ENCODE measurements around the gene TENT4B.

Gene TENT4B

DNA sequence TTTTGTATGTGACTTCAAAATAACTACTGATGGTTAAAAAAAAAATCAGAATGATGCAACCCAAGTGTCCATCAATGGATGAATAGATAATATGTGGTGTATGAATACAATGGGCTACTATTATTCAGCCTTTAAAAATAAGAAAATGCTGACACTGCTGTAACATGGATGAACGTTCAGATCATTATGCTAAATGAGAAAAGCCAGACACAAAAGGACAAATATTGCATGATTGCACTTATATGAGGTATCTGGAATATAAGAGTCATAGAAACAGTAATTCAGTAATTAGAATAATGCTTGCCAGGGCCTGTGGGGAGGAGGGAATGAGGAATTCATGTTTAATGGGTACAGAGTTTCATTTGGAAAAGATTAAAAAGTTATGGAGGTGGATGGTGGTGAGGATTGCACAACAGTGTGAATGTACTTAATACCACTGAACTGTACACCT, 25.4 kb downstream of the TENT4B start:
- Histone ChIP-seq H4K8ac (ENCODE audit: low read depth, low read length) (no peak overlapping the region), H3K23ac (ENCODE audit: low read length) (no peak overlapping the region), H2BK15ac (replicated peaks; ENCODE audit: low read depth) (no peak overlapping the region), H3K18ac (ENCODE audit: low read length) (no peak overlapping the region), H4K5ac (ENCODE audit: low read length) (no peak overlapping the region), H3K9ac (ENCODE audit: low read length) (no peak overlapping the region), H3K27ac (ENCODE audit: low read depth, low read length) (no peak overlapping the region), H2BK120ac (ENCODE audit: low read depth, low read length) (no peak overlapping the region), H3K79me1 (ENCODE audit: low read length) (peaks cover 2% of the 10 kb centered on the region), H3K56ac (ENCODE audit: low read length) (no peak overlapping the region), H2BK5ac (ENCODE audit: low read length) (no peak overlapping the region), H3K4ac (ENCODE audit: low read depth, low read length) (no peak overlapping the region), H2AK5ac (ENCODE audit: low read length) (no peak overlapping the region), H3K36me3 (ENCODE audit: control insufficient read depth, insufficient read depth, low read length) (no peaks in the 10 kb centered on the region), H3K4me2 (ENCODE audit: low read length) (no peak overlapping the region), H3K4me1 (ENCODE audit: control insufficient read depth, low read depth, low read length) (no peaks in the 10 kb centered on the region), H3K79me2 (ENCODE audit: control insufficient read depth, insufficient read depth, low read length) (no peaks in the 10 kb centered on the region), H3K27me3 (ENCODE audit: insufficient read depth, low read length, poor library complexity) (no peaks in the 10 kb centered on the region), H3K4me3 (ENCODE audit: low read length) (no peak overlapping the region)
- no CpG with 5 or more reads among the region's 1 CpG for WGBS (ENCODE audit: extremely low coverage, insufficient coverage, low lambda C conversion rate)
- DNase-seq, result no peak

DNA sequence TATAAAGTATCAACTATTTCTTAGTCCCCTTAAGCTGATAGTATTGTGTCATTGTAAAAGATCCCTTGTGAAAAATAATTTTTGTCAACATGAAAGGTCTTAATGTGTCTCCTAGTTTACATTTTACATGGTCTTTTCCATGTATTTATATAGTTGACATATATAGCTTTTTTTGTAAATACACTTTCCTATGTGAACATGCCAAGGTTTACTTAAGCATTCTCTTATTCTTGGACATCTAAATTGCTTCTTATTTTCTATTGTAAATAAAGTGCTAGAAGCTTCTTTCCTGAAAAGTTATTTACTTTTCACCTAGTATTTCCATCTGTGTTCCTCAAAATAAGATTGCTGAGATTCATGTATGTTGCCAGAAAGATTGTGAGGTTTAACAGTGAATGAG, 29.3 kb downstream of the TENT4B start:
- Histone ChIP-seq H3K27ac (ENCODE audit: low read depth, low read length) (no peak overlapping the region), H3K56ac (ENCODE audit: low read length) (no peak overlapping the region), H3K23ac (ENCODE audit: low read length) (no peak overlapping the region), H2BK5ac (ENCODE audit: low read length) (no peak overlapping the region), H3K79me1 (ENCODE audit: low read length) (peaks cover 6% of the 10 kb centered on the region), H3K4me3 (ENCODE audit: low read length) (no peak overlapping the region), H3K79me2 (ENCODE audit: control insufficient read depth, insufficient read depth, low read length) (peaks cover 2% of the 10 kb centered on the region), H3K36me3 (ENCODE audit: control insufficient read depth, insufficient read depth, low read length) (no peaks in the 10 kb centered on the region), H2BK120ac (ENCODE audit: low read depth, low read length) (no peak overlapping the region), H3K18ac (ENCODE audit: low read length) (no peak overlapping the region), H3K9ac (ENCODE audit: low read length) (no peak overlapping the region), H3K4me1 (ENCODE audit: control insufficient read depth, low read depth, low read length) (peaks cover 2% of the 10 kb centered on the region), H3K27me3 (ENCODE audit: insufficient read depth, low read length, poor library complexity) (no peaks in the 10 kb centered on the region), H2BK15ac (replicated peaks; ENCODE audit: low read depth) (no peak overlapping the region), H4K8ac (ENCODE audit: low read depth, low read length) (no peak overlapping the region), H3K4ac (ENCODE audit: low read depth, low read length) (no peak overlapping the region), H4K5ac (ENCODE audit: low read length) (no peak overlapping the region), H3K4me2 (ENCODE audit: low read length) (no peak overlapping the region), H2AK5ac (ENCODE audit: low read length) (no peak overlapping the region)
- DNase-seq, result no peak

DNA sequence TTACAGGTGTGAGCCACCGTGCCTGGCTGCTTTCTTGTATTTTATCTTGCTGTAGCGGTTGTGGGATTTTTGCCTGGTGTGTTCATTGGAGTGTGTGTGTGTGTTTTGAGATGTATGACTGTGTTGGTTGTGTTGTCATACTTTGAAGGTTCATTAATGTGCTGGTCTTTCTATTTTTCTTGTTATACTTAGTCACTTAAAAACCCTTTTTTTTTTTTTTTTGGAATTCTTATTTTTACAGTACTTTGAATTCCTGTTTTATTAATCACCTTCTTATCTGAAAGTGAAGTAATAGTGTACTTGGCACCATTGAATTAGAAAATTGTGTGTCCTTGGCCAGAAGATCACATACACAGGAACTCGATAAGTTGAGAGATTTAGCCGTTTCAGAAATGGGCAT, 30.2 kb downstream of the TENT4B start:
- H3K18ac ChIP-seq (ENCODE audit: low read length), result no peak overlapping the region
- no peak overlapping the region for H4K8ac ChIP-seq (ENCODE audit: low read depth, low read length)
- no peak overlapping the region for H3K4me3 ChIP-seq (ENCODE audit: low read length)
- no peak overlapping the region for H2BK15ac ChIP-seq (replicated peaks; ENCODE audit: low read depth)
- no peak overlapping the region for H2BK5ac ChIP-seq (ENCODE audit: low read length)
- no peak overlapping the region for H4K5ac ChIP-seq (ENCODE audit: low read length)
- H3K56ac ChIP-seq (ENCODE audit: low read length), result no peak overlapping the region
- H3K23ac ChIP-seq (ENCODE audit: low read length), result no peak overlapping the region
- H3K4me1 ChIP-seq (ENCODE audit: control insufficient read depth, low read depth, low read length), result peaks cover 2% of the 10 kb centered on the region
- H3K9ac ChIP-seq (ENCODE audit: low read length), result no peak overlapping the region
- no peak overlapping the region for H3K4me2 ChIP-seq (ENCODE audit: low read length)
- H2BK120ac ChIP-seq (ENCODE audit: low read depth, low read length), result no peak overlapping the region
- WGBS (ENCODE audit: extremely low coverage, insufficient coverage, low lambda C conversion rate), result no CpG with 5 or more reads among the region's 4 CpGs
- H3K27ac ChIP-seq (ENCODE audit: low read depth, low read length), result no peak overlapping the region
- peaks cover 6% of the 10 kb centered on the region for H3K79me1 ChIP-seq (ENCODE audit: low read length)
- no peak overlapping the region for H3K4ac ChIP-seq (ENCODE audit: low read depth, low read length)
- H2AK5ac ChIP-seq (ENCODE audit: low read length), result no peak overlapping the region
- H3K36me3 ChIP-seq (ENCODE audit: control insufficient read depth, insufficient read depth, low read length), result no peaks in the 10 kb centered on the region
- peaks cover 2% of the 10 kb centered on the region for H3K79me2 ChIP-seq (ENCODE audit: control insufficient read depth, insufficient read depth, low read length)
- no peaks in the 10 kb centered on the region for H3K27me3 ChIP-seq (ENCODE audit: insufficient read depth, low read length, poor library complexity)
- no peak for DNase-seq

DNA sequence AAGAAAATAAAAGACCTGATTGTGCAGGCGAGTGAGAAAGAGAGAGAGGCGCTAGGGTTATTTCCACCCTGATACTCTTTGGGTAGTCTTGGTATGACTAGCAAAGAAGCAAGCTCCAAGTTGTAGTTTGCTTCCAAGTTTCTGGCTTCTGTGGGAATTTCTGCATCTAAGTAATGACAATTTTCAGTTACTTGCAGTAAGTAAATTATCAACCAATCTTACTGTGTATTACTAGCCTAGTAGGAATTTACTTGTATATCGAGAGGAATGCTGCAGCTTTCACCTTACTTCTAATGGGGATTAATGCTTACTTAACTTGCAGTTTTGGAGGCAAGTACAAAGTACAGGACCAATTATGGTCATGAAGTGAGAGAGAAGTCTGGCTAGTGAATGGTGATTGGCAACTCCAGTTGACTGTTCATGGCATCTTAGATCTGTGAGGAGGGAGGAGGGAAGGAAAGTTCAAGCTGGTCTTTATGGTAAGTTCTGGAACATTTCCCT, 31.9 kb downstream of the TENT4B start:
- Histone ChIP-seq H3K4me3 (ENCODE audit: low read length) (no peak overlapping the region), H3K79me2 (ENCODE audit: control insufficient read depth, insufficient read depth, low read length) (peaks cover 2% of the 10 kb centered on the region), H3K79me1 (ENCODE audit: low read length) (peaks cover 8% of the 10 kb centered on the region), H2AK5ac (ENCODE audit: low read length) (no peak overlapping the region), H3K18ac (ENCODE audit: low read length) (no peak overlapping the region), H3K27me3 (ENCODE audit: insufficient read depth, low read length, poor library complexity) (no peaks in the 10 kb centered on the region), H3K9ac (ENCODE audit: low read length) (no peak overlapping the region), H3K4me1 (ENCODE audit: control insufficient read depth, low read depth, low read length) (peaks cover 2% of the 10 kb centered on the region), H4K5ac (ENCODE audit: low read length) (no peak overlapping the region), H3K4ac (ENCODE audit: low read depth, low read length) (no peak overlapping the region), H4K8ac (ENCODE audit: low read depth, low read length) (no peak overlapping the region), H3K23ac (ENCODE audit: low read length) (no peak overlapping the region), H3K36me3 (ENCODE audit: control insufficient read depth, insufficient read depth, low read length) (no peaks in the 10 kb centered on the region), H3K27ac (ENCODE audit: low read depth, low read length) (no peak overlapping the region), H3K4me2 (ENCODE audit: low read length) (no peak overlapping the region), H2BK120ac (ENCODE audit: low read depth, low read length) (no peak overlapping the region), H3K56ac (ENCODE audit: low read length) (no peak overlapping the region), H2BK5ac (ENCODE audit: low read length) (no peak overlapping the region), H2BK15ac (replicated peaks; ENCODE audit: low read depth) (no peak overlapping the region)
- no CpG with 5 or more reads among the region's 3 CpGs for WGBS (ENCODE audit: extremely low coverage, insufficient coverage, low lambda C conversion rate)
- no peak for DNase-seq

GRCh38 chr16:50188619-50189136, 35.6 kb downstream of the TENT4B start:
- Histone ChIP-seq H3K27ac (ENCODE audit: low read depth, low read length) (no peak overlapping the region), H3K79me2 (ENCODE audit: control insufficient read depth, insufficient read depth, low read length) (peaks cover 2% of the 10 kb centered on the region), H3K9ac (ENCODE audit: low read length) (no peak overlapping the region), H2BK120ac (ENCODE audit: low read depth, low read length) (no peak overlapping the region), H2AK5ac (ENCODE audit: low read length) (no peak overlapping the region), H4K8ac (ENCODE audit: low read depth, low read length) (no peak overlapping the region), H3K18ac (ENCODE audit: low read length) (no peak overlapping the region), H3K4ac (ENCODE audit: low read depth, low read length) (no peak overlapping the region), H3K79me1 (ENCODE audit: low read length) (peaks cover 6% of the 10 kb centered on the region), H2BK5ac (ENCODE audit: low read length) (no peak overlapping the region), H3K36me3 (ENCODE audit: control insufficient read depth, insufficient read depth, low read length) (no peaks in the 10 kb centered on the region), H3K23ac (ENCODE audit: low read length) (no peak overlapping the region), H3K56ac (ENCODE audit: low read length) (no peak overlapping the region), H2BK15ac (replicated peaks; ENCODE audit: low read depth) (no peak overlapping the region), H4K5ac (ENCODE audit: low read length) (no peak overlapping the region), H3K4me2 (ENCODE audit: low read length) (no peak overlapping the region), H3K27me3 (ENCODE audit: insufficient read depth, low read length, poor library complexity) (no peaks in the 10 kb centered on the region), H3K4me1 (ENCODE audit: control insufficient read depth, low read depth, low read length) (peaks cover 2% of the 10 kb centered on the region), H3K4me3 (ENCODE audit: low read length) (no peak overlapping the region)
- no CpG with 5 or more reads among the region's 3 CpGs for WGBS (ENCODE audit: extremely low coverage, insufficient coverage, low lambda C conversion rate)
- DNase-seq, result no peak

GRCh38 chr16:50190292-50190691, 37.2 kb downstream of the TENT4B start:
- no peaks in the 10 kb centered on the region for H3K36me3 ChIP-seq (ENCODE audit: control insufficient read depth, insufficient read depth, low read length)
- no peak overlapping the region for H2BK15ac ChIP-seq (replicated peaks; ENCODE audit: low read depth)
- H2BK120ac ChIP-seq (ENCODE audit: low read depth, low read length), result no peak overlapping the region
- H3K79me2 ChIP-seq (ENCODE audit: control insufficient read depth, insufficient read depth, low read length), result peaks cover 2% of the 10 kb centered on the region
- no peak overlapping the region for H2AK5ac ChIP-seq (ENCODE audit: low read length)
- H3K4ac ChIP-seq (ENCODE audit: low read depth, low read length), result no peak overlapping the region
- H3K56ac ChIP-seq (ENCODE audit: low read length), result no peak overlapping the region
- H4K8ac ChIP-seq (ENCODE audit: low read depth, low read length), result no peak overlapping the region
- H3K27ac ChIP-seq (ENCODE audit: low read depth, low read length), result no peak overlapping the region
- H3K4me2 ChIP-seq (ENCODE audit: low read length), result no peak overlapping the region
- no peak overlapping the region for H4K5ac ChIP-seq (ENCODE audit: low read length)
- no peak overlapping the region for H2BK5ac ChIP-seq (ENCODE audit: low read length)
- no peaks in the 10 kb centered on the region for H3K27me3 ChIP-seq (ENCODE audit: insufficient read depth, low read length, poor library complexity)
- DNase-seq, result no peak
- H3K79me1 ChIP-seq (ENCODE audit: low read length), result peaks cover 6% of the 10 kb centered on the region
- H3K23ac ChIP-seq (ENCODE audit: low read length), result no peak overlapping the region
- no peaks in the 10 kb centered on the region for H3K4me1 ChIP-seq (ENCODE audit: control insufficient read depth, low read depth, low read length)
- no CpG with 5 or more reads among the region's 2 CpGs for WGBS (ENCODE audit: extremely low coverage, insufficient coverage, low lambda C conversion rate)
- H3K4me3 ChIP-seq (ENCODE audit: low read length), result no peak overlapping the region
- H3K18ac ChIP-seq (ENCODE audit: low read length), result no peak overlapping the region
- H3K9ac ChIP-seq (ENCODE audit: low read length), result no peak overlapping the region
